Measurements from ENCODE around the gene ARAP3.
A peak's percentile ranks its signal among the peaks of the same experiment; 100 is the strongest.

The ARAP3 gene

DNA sequence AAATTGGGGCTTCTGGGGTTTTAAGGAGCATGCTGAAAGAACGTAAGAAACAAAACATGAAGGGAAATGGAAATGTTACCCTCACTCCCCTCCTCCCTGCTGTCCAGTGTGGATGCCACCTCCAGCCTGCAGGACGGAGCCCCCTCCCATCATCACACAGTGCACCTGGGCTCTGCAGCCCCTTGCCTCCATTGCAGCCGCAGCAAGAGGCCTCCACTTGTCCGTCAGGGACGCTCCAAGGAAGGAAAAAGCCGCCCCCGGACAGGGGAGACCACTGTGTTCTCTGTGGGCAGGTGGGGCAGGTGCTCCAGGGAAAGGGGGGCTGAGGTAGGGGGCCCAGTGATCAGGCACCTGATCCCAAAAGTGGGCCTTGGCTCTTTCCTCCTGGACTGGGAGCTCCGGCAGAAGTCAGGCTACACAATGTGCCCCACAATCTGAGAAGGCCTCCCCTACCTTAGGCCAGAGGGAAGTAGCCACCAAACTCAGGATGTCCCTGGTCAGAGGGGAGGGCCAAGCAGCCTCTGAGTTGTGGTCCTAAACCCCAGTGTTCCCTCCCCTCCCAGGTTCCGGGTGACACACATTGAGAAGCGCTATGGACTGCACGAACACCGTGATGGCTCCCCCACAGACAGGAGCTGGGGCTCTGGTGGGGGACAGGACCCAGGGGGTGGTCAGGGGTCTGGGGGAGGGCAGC lies 42.5 kb downstream of the ARAP3 start:
- Histone ChIP-seq H3K27me3 (ENCODE audit: insufficient read depth, low read length) (no peaks in the 10 kb centered on the region), H4K12ac (ENCODE audit: low read depth, low read length) (no peak overlapping the region), H4K8ac (ENCODE audit: low read depth, low read length) (no peak overlapping the region), H3K27ac (ENCODE audit: low read depth, low read length) (no peak overlapping the region), H2AFZ (ENCODE audit: insufficient read depth, low read length, poor library complexity) (no peak overlapping the region), H2AK5ac (ENCODE audit: low read length) (no peak overlapping the region), H3K4me1 (ENCODE audit: control insufficient read depth in 1 of 2, insufficient read depth in 2 of 2, low read length in 2 of 2) (peaks cover 6 to 15% of the 10 kb centered on the region in 2 experiments), H3K23ac (ENCODE audit: low read length) (no peak overlapping the region), H3K79me1 (ENCODE audit: low read length) (peaks cover 7% of the 10 kb centered on the region), H3K36me3 (ENCODE audit: control insufficient read depth in 1 of 2, insufficient read depth in 2 of 2, low read length in 2 of 2) (peaks cover 14 to 19% of the 10 kb centered on the region in 2 experiments), H4K91ac (ENCODE audit: low read depth, low read length) (no peak overlapping the region), H2BK5ac (ENCODE audit: low read depth, low read length, poor library complexity) (no peak overlapping the region), H3K18ac (ENCODE audit: low read length) (no peak overlapping the region), H3K14ac (ENCODE audit: low read length) (no peak overlapping the region), H3K9me3 (ENCODE audit: insufficient read depth, low read depth, low read length) (peaks cover 2% of the 10 kb centered on the region), H3K9ac (ENCODE audit: low read length) (no peak overlapping the region), H3K79me2 (ENCODE audit: control insufficient read depth, insufficient read depth, low read length, poor library complexity) (peaks cover 6% of the 10 kb centered on the region), H3K4me3 (ENCODE audit: low read depth, low read length) (no peak overlapping the region), H3K4me2 (ENCODE audit: low read length) (no peak overlapping the region), H3K4ac (ENCODE audit: low read depth, low read length) (no peak overlapping the region), H2BK120ac (ENCODE audit: insufficient read depth, low read length, poor library complexity) (no peak overlapping the region), H2BK12ac (ENCODE audit: low read length) (no peak overlapping the region)
- no peak for DNase-seq
- WGBS (ENCODE audit: extremely low coverage, insufficient coverage, insufficient read length): no CpG with 5 or more reads among the region's 12 CpGs

DNA sequence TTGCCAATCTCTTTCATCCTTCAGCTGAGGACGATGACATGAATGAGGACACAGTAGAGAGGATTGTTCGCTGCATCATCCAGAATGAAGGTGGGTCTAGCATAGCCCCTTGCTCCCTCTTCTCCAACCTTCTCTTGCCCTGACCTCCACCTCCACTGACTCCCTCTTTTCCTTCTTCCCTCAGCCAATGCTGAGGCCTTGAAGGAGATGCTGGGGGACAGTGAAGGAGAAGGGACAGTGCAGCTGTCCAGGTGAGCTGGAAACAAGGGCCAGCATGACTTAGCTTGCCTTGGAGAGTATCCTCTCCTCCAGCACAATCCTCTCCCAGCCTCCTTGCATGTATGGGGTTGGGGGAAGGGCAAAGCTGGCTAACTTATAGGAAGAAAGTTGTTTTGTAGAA lies 43.3 kb downstream of the ARAP3 start:
- no CpG with 5 or more reads among the region's 2 CpGs for WGBS (ENCODE audit: extremely low coverage, insufficient coverage, insufficient read length)
- Histone ChIP-seq H4K8ac (ENCODE audit: low read depth, low read length) (no peak overlapping the region), H4K12ac (ENCODE audit: low read depth, low read length) (no peak overlapping the region), H3K4me2 (ENCODE audit: low read length) (no peak overlapping the region), H3K18ac (ENCODE audit: low read length) (no peak overlapping the region), H3K27me3 (ENCODE audit: insufficient read depth, low read length) (no peaks in the 10 kb centered on the region), H2BK12ac (ENCODE audit: low read length) (no peak overlapping the region), H3K4me3 (ENCODE audit: low read depth, low read length) (no peak overlapping the region), H3K9ac (ENCODE audit: low read length) (peak overlapping the region; percentile 14), H3K27ac (ENCODE audit: low read depth, low read length) (no peak overlapping the region), H3K4me1 (ENCODE audit: control insufficient read depth in 1 of 2, insufficient read depth in 2 of 2, low read length in 2 of 2) (peaks cover 6 to 15% of the 10 kb centered on the region in 2 experiments), H2BK5ac (ENCODE audit: low read depth, low read length, poor library complexity) (no peak overlapping the region), H3K14ac (ENCODE audit: low read length) (no peak overlapping the region), H3K4ac (ENCODE audit: low read depth, low read length) (no peak overlapping the region), H4K91ac (ENCODE audit: low read depth, low read length) (no peak overlapping the region), H2AK5ac (ENCODE audit: low read length) (no peak overlapping the region), H3K23ac (ENCODE audit: low read length) (no peak overlapping the region), H3K36me3 (ENCODE audit: control insufficient read depth in 1 of 2, insufficient read depth in 2 of 2, low read length in 2 of 2) (peaks cover 10 to 17% of the 10 kb centered on the region in 2 experiments), H3K79me1 (ENCODE audit: low read length) (peaks cover 7% of the 10 kb centered on the region), H2AFZ (ENCODE audit: insufficient read depth, low read length, poor library complexity) (no peak overlapping the region), H3K79me2 (ENCODE audit: control insufficient read depth, insufficient read depth, low read length, poor library complexity) (peaks cover 6% of the 10 kb centered on the region), H2BK120ac (ENCODE audit: insufficient read depth, low read length, poor library complexity) (no peak overlapping the region), H3K9me3 (ENCODE audit: insufficient read depth, low read depth, low read length) (peaks cover 2% of the 10 kb centered on the region)
- DNase-seq: no peak

DNA sequence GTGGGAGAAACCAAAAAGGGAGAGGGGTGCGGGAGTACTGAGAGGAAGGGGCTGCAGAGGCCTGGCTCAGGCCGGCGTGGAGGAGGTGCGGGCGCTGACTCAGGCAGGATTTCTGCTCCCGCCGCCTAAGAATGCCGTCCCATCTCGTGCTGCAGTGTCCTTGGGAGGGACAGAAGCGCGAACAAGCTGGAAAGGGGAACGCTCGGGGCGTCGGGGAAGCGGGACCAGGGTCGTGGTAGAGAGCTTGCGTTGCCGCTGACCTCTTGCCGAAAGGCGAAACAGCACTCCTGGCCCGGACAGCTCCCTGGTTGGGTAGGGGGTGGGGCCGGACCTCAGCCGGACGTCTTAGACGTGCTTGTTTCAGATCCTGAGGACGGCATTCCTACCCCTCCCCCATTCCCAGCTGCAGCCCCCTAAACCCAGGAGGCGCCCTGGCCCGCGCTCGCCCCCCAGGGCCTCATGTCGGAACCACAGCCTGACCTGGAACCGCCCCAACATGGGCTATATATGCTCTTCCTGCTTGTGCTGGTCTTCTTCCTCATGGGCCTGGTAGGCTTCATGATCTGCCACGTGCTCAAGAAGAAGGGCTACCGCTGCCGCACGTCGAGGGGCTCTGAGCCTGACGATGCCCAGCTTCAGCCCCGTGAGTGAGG lies 44.1 kb downstream of the ARAP3 start:
- peak overlapping the region; percentile 95 for H3K4me2 ChIP-seq (ENCODE audit: low read length)
- H3K27me3 ChIP-seq (ENCODE audit: insufficient read depth, low read length): no peaks in the 10 kb centered on the region
- peaks cover 2% of the 10 kb centered on the region for H3K9me3 ChIP-seq (ENCODE audit: insufficient read depth, low read depth, low read length)
- no peak overlapping the region for H4K12ac ChIP-seq (ENCODE audit: low read depth, low read length)
- H3K14ac ChIP-seq (ENCODE audit: low read length): no peak overlapping the region
- no peak overlapping the region for H3K18ac ChIP-seq (ENCODE audit: low read length)
- H2AK5ac ChIP-seq (ENCODE audit: low read length): no peak overlapping the region
- H2BK5ac ChIP-seq (ENCODE audit: low read depth, low read length, poor library complexity): no peak overlapping the region
- DNase-seq: peak; percentile 68
- H4K91ac ChIP-seq (ENCODE audit: low read depth, low read length): no peak overlapping the region
- H3K4ac ChIP-seq (ENCODE audit: low read depth, low read length): no peak overlapping the region
- H3K36me3 ChIP-seq (ENCODE audit: control insufficient read depth in 1 of 2, insufficient read depth in 2 of 2, low read length in 2 of 2): peaks cover 9 to 16% of the 10 kb centered on the region in 2 experiments
- H3K4me3 ChIP-seq (ENCODE audit: low read depth, low read length): peak overlapping the region; percentile 71
- no peak overlapping the region for H2BK120ac ChIP-seq (ENCODE audit: insufficient read depth, low read length, poor library complexity)
- no CpG with 5 or more reads among the region's 40 CpGs for WGBS (ENCODE audit: extremely low coverage, insufficient coverage, insufficient read length)
- H4K8ac ChIP-seq (ENCODE audit: low read depth, low read length): no peak overlapping the region
- no peak overlapping the region for H3K9ac ChIP-seq (ENCODE audit: low read length)
- H2BK12ac ChIP-seq (ENCODE audit: low read length): no peak overlapping the region
- peaks cover 6 to 15% of the 10 kb centered on the region in 2 experiments for H3K4me1 ChIP-seq (ENCODE audit: control insufficient read depth in 1 of 2, insufficient read depth in 2 of 2, low read length in 2 of 2)
- H3K79me2 ChIP-seq (ENCODE audit: control insufficient read depth, insufficient read depth, low read length, poor library complexity): peaks cover 6% of the 10 kb centered on the region
- H2AFZ ChIP-seq (ENCODE audit: insufficient read depth, low read length, poor library complexity): peak overlapping the region; percentile 40
- H3K23ac ChIP-seq (ENCODE audit: low read length): peak overlapping the region; percentile 19
- peaks cover 7% of the 10 kb centered on the region for H3K79me1 ChIP-seq (ENCODE audit: low read length)
- no peak overlapping the region for H3K27ac ChIP-seq (ENCODE audit: low read depth, low read length)

DNA sequence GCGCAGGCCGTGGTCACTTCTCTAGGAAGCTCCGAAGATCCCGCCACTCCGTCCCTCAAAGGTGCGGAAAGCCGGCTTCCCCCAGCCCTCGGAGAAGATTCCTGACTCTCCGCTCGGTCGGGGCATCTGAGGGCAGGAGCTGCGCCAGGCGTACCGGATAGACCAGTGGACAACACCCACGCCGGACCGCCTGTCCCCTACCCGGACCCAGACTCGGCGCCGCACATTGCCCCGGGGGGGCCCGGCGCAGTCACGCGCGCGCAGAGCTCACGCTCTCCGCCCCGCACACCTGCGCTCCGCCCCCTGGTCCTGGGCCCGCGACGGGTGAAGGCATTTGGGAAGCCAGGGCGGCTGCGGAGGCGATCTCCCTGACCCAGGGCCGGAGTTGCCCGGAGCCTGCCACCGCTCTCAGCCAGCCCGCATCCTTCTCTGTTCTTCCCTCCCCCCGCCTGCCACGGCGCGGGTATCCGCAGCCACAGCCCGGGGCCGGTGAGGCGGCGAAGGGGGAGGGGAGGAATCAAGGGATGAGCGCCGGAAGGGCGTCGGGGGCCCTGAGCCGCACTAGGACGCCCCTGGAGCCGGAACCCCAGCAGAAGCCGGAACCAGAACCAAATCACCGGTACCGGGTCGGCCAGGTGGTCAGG lies 44.8 kb downstream of the ARAP3 start:
- Histone ChIP-seq H3K79me2 (ENCODE audit: control insufficient read depth, insufficient read depth, low read length, poor library complexity) (peaks cover 6% of the 10 kb centered on the region), H3K4ac (ENCODE audit: low read depth, low read length) (no peak overlapping the region), H3K4me3 (ENCODE audit: low read depth, low read length) (peak overlapping the region; percentile 71), H2AFZ (ENCODE audit: insufficient read depth, low read length, poor library complexity) (peak overlapping the region; percentile 72), H3K27me3 (ENCODE audit: insufficient read depth, low read length) (no peaks in the 10 kb centered on the region), H3K4me2 (ENCODE audit: low read length) (peak overlapping the region; percentile 95), H3K36me3 (ENCODE audit: control insufficient read depth in 1 of 2, insufficient read depth in 2 of 2, low read length in 2 of 2) (peaks cover 7 to 15% of the 10 kb centered on the region in 2 experiments), H3K23ac (ENCODE audit: low read length) (no peak overlapping the region), H3K4me1 (ENCODE audit: control insufficient read depth in 1 of 2, insufficient read depth in 2 of 2, low read length in 2 of 2) (peaks cover 6 to 15% of the 10 kb centered on the region in 2 experiments), H4K91ac (ENCODE audit: low read depth, low read length) (no peak overlapping the region), H4K12ac (ENCODE audit: low read depth, low read length) (no peak overlapping the region), H3K79me1 (ENCODE audit: low read length) (peaks cover 7% of the 10 kb centered on the region), H3K14ac (ENCODE audit: low read length) (no peak overlapping the region), H3K27ac (ENCODE audit: low read depth, low read length) (no peak overlapping the region), H2BK12ac (ENCODE audit: low read length) (no peak overlapping the region), H2AK5ac (ENCODE audit: low read length) (no peak overlapping the region), H4K8ac (ENCODE audit: low read depth, low read length) (peak overlapping the region; percentile 19), H2BK120ac (ENCODE audit: insufficient read depth, low read length, poor library complexity) (no peak overlapping the region), H2BK5ac (ENCODE audit: low read depth, low read length, poor library complexity) (no peak overlapping the region), H3K9ac (ENCODE audit: low read length) (peak overlapping the region; percentile 10), H3K9me3 (ENCODE audit: insufficient read depth, low read depth, low read length) (peaks cover 2% of the 10 kb centered on the region), H3K18ac (ENCODE audit: low read length) (no peak overlapping the region)
- DNase-seq: peak; percentile 71 to 75
- no CpG with 5 or more reads among the region's 63 CpGs for WGBS (ENCODE audit: extremely low coverage, insufficient coverage, insufficient read length)

Data from trophoblast cell (in vitro differentiated cells and primary cell).